Transverse colon (tissue), 4 donors: Measurements from ENCODE around the gene CFAP99. TPM values are rescaled to one million over a fixed set of nuclear protein-coding genes. Genes with fewer than 3 reads are reported as not detected.

Source experiments
- DNase-seq: peaks from one replicate; pipeline ENCODE4 v3.0.0-alpha.2; 2019
- H3K27ac ChIP-seq, 4 donors: fragments of 200-600 bp; sonication (generic); 2 replicates each; pipeline ENCODE4 v1.5.1; 2016 to 2018; ENCODE audit warnings: inconsistent platforms in 4 of 4
- H3K27me3 ChIP-seq: fragments of 200-600 bp; sonication (generic); 2 replicates; pipeline ENCODE4 v1.5.1; 2017; ENCODE audit warnings: inconsistent platforms
- H3K36me3 ChIP-seq, 4 donors: fragments of 200-600 bp; sonication (generic); 2 replicates each; pipeline ENCODE4 v1.5.1; 2017 to 2019; ENCODE audit warnings: inconsistent platforms in 4 of 4
- H3K4me1 ChIP-seq, 4 donors: fragments of 200-600 bp; sonication (generic); 2 replicates each; pipeline ENCODE4 v1.5.1; 2017 to 2020; ENCODE audit warnings: inconsistent platforms in 4 of 4
- H3K4me3 ChIP-seq, 4 donors: fragments of 200-600 bp; sonication (generic); 1 replicate in 1 of 4; 2 replicates in 3 of 4; pipeline versions ENCODE4 v1.5.1 to v1.6.1; 2017 to 2019; ENCODE audit warnings: inconsistent platforms in 4 of 4
- H3K9me3 ChIP-seq, 2 donors: fragments of 200-600 bp; sonication (generic); 2 replicates each; pipeline ENCODE4 v1.5.1; 2017 to 2019; ENCODE audit warnings: inconsistent platforms in 2 of 2
- EP300 ChIP-seq: sonication (generic); formaldehyde crosslinking; IDR thresholded peaks from one replicate; pipeline ENCODE4 v1.6.1; 2017; ENCODE audit warnings: antibody characterized with exemption, low read depth
- POLR2A ChIP-seq: fragments of 450-650 bp; IDR thresholded peaks from one replicate; pipeline ENCODE4 v1.6.1; 2016; ENCODE audit warnings: antibody characterized with exemption, mild to moderate bottlenecking, moderate library complexity
- POLR2AphosphoS5 ChIP-seq, 3 donors: sonication (generic); formaldehyde crosslinking; IDR thresholded peaks; one replicate each; pipeline ENCODE4 v1.6.1; 2016; ENCODE audit warnings: antibody characterized with exemption in 3 of 3
- WGBS, 2 donors: methylation state at CpG; one replicate each; pipeline ENCODE4 v1.1.5; 2018; ENCODE audit warnings: low coverage in 1 of 2; 5-methylcytosine and 5-hydroxymethylcytosine counted together
- in situ Hi-C, 4 donors: fragments of 200-750 bp; cut with MboI; loops; one replicate each; pipeline versions ENCODE4 v1.15.0 to v1.15.1; 2017; ENCODE audit warnings: low sequenced_read_pairs in 3 of 4, low pct_ligation_motif_present in 1 of 4, low pct_unique_long_range_greater_than_20kb in 1 of 4
- intact Hi-C: fragments of 100-400 bp; cut with DNase I; formaldehyde crosslinking; loops from one replicate; pipeline ENCODE4 v1.15.1; 2023; ENCODE audit warnings: low total_unique reads
- total RNA-seq, 4 donors: library from RNA; depleted of rRNA; stranded (reverse); fragments of >200 nt; gene quantifications; one replicate each; pipeline ENCODE4 v1.1.0, GENCODE V29; 2016
- TF ChIP-seq, protein P1 (sequence below), 5 experiments: fragments of 200-600 bp in 3 of 5; fragments of 450-650 bp in 2 of 5; sonication (generic) in 3 of 5; IDR thresholded peaks; 1 replicate in 2 of 5; 2 replicates in 3 of 5; pipeline ENCODE4 v1.5.1; 2016 to 2017; ENCODE audit warnings: antibody characterized with exemption in 5 of 5, inconsistent platforms in 3 of 5, mild to moderate bottlenecking in 2 of 5, moderate library complexity in 1 of 5

CFAP99 gene
- total RNA-seq, 4 donors from 2014 or later: 0.32 to 0.82 (median 0.60) TPM; not detected in 1

GRCh38 chr4:2497324-2497723 is 78.6 kb downstream of the CFAP99 start:
- no peak for DNase-seq
- in situ Hi-C loops: no loop called here
- intact Hi-C loops: no loop called here
- Histone ChIP-seq H3K36me3 (peaks cover 0 to 46% (median 20%) of the 10 kb centered on the region in 4 donors), H3K27me3 (no peaks in the 10 kb centered on the region), H3K4me3 (no peak overlapping the region), H3K9me3 (no peaks in the 10 kb centered on the region), H3K27ac (peak overlapping the region in 1 of 4 donors; percentile 6), H3K4me1 (peaks cover 0 to 14% (median 0%) of the 10 kb centered on the region in 4 donors)
- no peak for TF ChIP-seq POLR2AphosphoS5 (IDR thresholded peaks at IDR 0.05)
- TF ChIP-seq POLR2A: no peak
- TF ChIP-seq, protein P1, sequence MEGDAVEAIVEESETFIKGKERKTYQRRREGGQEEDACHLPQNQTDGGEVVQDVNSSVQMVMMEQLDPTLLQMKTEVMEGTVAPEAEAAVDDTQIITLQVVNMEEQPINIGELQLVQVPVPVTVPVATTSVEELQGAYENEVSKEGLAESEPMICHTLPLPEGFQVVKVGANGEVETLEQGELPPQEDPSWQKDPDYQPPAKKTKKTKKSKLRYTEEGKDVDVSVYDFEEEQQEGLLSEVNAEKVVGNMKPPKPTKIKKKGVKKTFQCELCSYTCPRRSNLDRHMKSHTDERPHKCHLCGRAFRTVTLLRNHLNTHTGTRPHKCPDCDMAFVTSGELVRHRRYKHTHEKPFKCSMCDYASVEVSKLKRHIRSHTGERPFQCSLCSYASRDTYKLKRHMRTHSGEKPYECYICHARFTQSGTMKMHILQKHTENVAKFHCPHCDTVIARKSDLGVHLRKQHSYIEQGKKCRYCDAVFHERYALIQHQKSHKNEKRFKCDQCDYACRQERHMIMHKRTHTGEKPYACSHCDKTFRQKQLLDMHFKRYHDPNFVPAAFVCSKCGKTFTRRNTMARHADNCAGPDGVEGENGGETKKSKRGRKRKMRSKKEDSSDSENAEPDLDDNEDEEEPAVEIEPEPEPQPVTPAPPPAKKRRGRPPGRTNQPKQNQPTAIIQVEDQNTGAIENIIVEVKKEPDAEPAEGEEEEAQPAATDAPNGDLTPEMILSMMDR (IDR thresholded peaks at IDR 0.05): no peak
- TF ChIP-seq EP300: no peak
- WGBS, 2 donors: 83 to 93% methylated on average over 1 to 4 of the region's 4 CpGs

GRCh38 chr4:2497931-2498330 is 79.2 kb downstream of the CFAP99 start:
- Histone ChIP-seq H3K27ac (peak overlapping the region in 2 of 4 donors; percentile 6 to 38), H3K4me1 (peaks cover 0 to 14% (median 0%) of the 10 kb centered on the region in 4 donors), H3K9me3 (no peaks in the 10 kb centered on the region), H3K27me3 (no peaks in the 10 kb centered on the region), H3K36me3 (peaks cover 0 to 40% (median 20%) of the 10 kb centered on the region in 4 donors), H3K4me3 (no peak overlapping the region)
- in situ Hi-C loops (no loop called here), intact Hi-C loops (no loop called here)
- peak; percentile 21 for DNase-seq
- 76% methylated on average over 9 of the region's 9 CpGs; no CpG with 5 or more reads in 1 of the 2 donors for WGBS, 2 donors
- TF ChIP-seq, protein P1 (IDR thresholded peaks at IDR 0.05): no peak
- TF ChIP-seq EP300 (no peak), POLR2A (no peak), POLR2AphosphoS5 (IDR thresholded peaks at IDR 0.05) (peak in 2 of 3 donors; percentile 23 to 37)

GRCh38 chr4:2500547-2500946 is 81.8 kb downstream of the CFAP99 start:
- peaks cover 0 to under 1% (median 0%) of the 10 kb centered on the region in 4 donors for H3K4me1 ChIP-seq
- WGBS, 2 donors: 83 to 100% methylated on average over 1 to 2 of the region's 2 CpGs
- no peak overlapping the region for H3K4me3 ChIP-seq
- H3K36me3 ChIP-seq: peaks cover 0 to 45% (median 20%) of the 10 kb centered on the region in 4 donors
- in situ Hi-C loops (no loop called here), intact Hi-C loops (loop anchor here (1.0 kb wide), 1 partner anchor 31 kb away; the partner anchor contains the start of gene RNF4)
- no peak for DNase-seq
- no peak overlapping the region for H3K27ac ChIP-seq
- no peak for TF ChIP-seq POLR2A
- TF ChIP-seq, protein P1 (IDR thresholded peaks at IDR 0.05): no peak
- H3K27me3 ChIP-seq: no peaks in the 10 kb centered on the region
- no peaks in the 10 kb centered on the region for H3K9me3 ChIP-seq

DNA sequence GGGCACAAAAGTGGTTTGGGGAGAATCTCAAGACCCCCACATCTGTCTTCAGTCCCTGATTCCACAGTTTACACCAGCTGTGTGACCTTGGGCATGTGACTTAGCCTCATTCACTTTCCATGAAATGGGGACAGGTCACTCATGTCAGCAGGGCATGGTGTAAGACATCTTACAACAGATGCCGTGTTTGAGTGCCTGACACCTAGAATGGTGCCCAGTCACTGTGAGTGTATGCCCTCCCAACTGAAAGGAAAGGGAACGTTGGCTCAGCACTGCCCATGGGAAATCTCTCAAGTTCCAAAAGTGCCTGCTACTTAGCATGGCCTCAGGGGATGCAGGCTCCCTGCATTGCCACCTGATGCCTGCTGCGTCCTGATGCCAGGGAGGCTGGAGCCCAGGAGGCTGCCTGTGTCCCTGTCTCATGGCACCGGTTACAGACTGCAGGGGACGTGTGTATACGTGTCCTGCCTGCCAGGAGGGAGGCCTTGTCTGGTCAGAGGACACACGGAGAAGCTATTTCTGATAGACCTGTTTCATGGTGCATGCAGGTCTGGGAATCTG is 82.4 kb downstream of the CFAP99 start:
- intact Hi-C loops: no loop called here
- TF ChIP-seq, protein P1 (IDR thresholded peaks at IDR 0.05): no peak
- TF ChIP-seq POLR2A (no peak), EP300 (no peak), POLR2AphosphoS5 (IDR thresholded peaks at IDR 0.05) (no peak)
- Histone ChIP-seq H3K27ac (no peak overlapping the region), H3K4me1 (no peaks in the 10 kb centered on the region), H3K4me3 (no peak overlapping the region), H3K36me3 (peaks cover 0 to 48% (median 20%) of the 10 kb centered on the region in 4 donors), H3K27me3 (no peaks in the 10 kb centered on the region), H3K9me3 (no peaks in the 10 kb centered on the region)
- in situ Hi-C loops: no loop called here
- WGBS, 2 donors: 96% methylated on average over 7 of the region's 7 CpGs; no CpG with 5 or more reads in 1 of the 2 donors
- DNase-seq: no peak
